ENCODE data around the gene POLR1A.
"Not testable (repeated sequence)": the region's sequence is repeated elsewhere in the genome, so short reads cannot be mapped to it uniquely, and the experiment has no call there.

POLR1A gene

DNA sequence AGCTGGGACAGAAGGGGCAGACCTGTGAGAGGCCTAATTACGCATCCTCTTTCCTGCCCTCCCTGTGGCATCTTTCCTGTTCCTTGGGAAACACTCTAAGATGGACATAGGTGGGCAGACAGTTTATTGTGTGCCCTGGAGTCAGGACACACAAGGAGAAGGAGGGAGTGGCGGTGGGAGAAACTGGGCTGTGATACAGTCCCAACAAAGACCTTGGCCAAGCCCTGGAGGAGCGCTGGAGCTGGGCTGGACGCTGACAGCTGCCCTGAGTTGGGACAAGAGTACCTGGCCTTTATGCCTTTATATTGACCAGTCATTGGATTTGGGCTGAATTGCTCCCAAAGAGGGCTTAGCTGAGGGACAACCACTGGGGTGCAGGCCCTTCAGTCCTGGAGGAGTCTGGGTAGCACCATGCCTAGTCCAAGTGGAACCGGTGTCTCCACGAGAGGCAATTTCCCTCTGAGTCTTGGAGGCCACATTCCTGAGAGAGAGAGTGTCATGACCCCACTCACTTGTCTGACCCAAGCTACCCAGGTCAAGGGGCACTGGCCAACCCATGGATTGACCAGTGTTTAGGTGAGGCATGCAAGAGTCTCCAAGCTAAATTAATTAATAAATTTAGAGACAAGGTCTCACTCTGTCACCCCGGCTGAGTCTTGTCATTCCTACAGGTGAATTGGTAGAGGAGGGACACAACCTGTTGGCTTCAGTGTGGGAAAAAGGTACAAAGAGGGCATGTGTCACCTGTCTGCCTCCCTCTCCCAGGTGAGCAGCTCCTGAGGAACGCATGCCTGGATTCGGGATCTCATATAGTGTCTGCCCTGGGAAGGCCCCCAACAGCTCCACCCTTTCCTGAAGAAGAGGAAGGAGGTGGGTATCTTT lies 109.8 kb downstream of the POLR1A start:
- DNase-seq, result no peak

DNA sequence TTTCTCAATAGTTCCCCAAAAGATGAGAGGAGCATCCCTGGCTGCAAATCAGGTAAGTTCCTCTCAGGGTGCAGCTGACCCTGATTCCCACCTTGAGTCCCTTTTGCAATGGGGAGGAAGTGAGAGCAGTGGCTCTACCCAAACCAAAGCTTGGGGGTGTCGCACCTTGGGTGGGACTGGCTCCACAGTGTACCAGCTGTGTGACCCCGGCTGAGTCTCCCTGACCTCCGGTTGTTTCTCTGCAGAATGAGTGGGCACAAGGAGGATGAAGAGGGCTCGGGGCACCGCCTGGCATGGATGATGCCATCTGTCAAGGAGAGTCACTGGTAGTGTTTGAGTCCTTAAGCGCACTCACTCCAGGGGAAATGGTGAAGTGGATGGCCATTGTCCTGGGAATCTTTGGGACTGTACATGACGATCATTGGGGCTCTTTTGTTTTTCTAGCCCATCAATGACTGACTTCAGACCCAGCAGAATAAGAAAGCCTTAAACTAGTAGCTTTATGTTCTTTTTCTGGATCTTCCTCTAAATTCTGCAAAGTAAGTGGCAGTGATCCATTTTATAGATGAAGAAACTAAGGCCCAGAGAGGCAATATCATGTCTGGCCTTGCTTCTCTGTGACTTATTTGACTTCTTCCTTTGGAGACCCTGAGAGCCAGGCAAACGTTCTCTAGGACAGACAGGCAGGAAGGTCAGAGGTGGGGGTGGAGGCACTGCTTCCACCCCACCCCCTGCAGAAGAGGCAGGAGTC lies 110.6 kb downstream of the POLR1A start:
- DNase-seq, result no peak

DNA sequence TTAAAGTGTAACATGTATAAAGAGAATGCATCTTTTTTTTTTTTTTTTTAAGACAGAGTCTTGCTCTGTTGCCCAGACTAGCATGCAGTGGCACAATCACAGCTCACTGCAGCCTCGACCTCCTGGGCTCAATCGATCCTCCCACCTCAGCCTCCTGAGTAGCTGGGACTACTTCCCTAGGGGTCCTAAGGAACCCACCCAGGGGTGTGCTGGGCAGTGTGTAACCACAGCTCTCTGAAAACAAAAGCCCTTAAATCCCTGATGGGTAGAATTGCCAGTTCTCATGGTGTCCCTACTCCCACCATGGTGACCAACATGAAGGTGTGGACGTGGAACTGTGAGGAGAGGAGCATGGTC lies 111.3 kb downstream of the POLR1A start:
- DNase-seq, result no peak

DNA sequence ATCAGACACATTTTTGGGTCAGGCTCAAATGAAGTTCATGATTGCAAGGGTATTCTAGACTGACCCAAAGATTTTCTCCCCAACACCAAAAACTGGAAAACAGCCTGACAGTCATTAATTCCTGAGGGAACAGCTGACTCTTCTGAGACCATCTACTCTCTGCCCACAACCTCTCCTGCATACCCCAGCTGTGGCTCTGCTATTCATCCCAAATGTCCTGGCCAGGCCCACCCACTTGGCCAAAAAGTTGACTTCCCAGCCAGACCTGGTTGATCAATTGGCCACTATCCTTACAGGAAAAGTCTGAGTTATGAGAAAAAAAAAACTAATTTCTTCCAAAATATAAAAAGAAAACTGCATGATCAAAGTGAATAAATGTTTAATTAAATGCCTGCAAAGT lies 113.1 kb downstream of the POLR1A start:
- DNase-seq, result no peak

DNA sequence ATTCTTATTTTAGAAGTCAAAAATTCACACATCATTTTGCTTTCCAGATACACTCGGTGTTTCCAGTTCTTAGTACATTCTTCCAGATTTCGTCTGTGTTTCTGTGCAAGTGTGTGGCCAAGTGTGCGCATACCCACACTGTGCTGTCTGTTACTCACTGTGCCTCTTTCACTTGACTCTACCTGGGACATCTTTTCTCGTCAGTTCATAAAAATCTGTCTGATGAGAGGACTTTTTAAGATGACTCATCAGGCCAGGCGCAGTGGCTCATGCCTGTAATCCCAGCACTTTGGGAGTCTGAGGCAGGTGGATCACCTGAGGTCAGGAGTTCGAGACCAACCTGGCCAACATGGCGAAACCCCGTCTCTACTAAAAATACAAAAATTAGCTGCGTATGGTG lies 113.6 kb downstream of the POLR1A start:
- not testable (repeated sequence) for DNase-seq

DNA sequence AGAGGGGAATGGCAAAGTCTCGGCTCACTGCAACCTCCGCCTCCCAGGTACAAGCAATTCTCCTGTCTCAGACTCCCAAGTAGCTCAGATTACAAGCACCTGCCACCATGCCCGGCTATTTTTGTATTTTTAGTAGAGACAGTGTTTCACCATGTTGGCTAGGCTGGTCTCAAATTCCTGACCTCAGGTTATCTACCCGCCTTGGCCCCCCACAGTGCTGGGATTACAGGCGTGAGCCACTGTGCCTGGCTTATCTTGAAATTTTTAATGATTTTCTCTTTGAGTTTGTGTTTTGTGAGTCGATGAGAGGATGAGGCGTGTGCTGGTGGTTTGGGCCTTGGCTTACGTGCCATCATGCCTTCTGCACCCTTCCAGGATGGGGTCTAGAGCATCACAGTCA lies 115.6 kb downstream of the POLR1A start:
- DNase-seq, result no peak

DNA sequence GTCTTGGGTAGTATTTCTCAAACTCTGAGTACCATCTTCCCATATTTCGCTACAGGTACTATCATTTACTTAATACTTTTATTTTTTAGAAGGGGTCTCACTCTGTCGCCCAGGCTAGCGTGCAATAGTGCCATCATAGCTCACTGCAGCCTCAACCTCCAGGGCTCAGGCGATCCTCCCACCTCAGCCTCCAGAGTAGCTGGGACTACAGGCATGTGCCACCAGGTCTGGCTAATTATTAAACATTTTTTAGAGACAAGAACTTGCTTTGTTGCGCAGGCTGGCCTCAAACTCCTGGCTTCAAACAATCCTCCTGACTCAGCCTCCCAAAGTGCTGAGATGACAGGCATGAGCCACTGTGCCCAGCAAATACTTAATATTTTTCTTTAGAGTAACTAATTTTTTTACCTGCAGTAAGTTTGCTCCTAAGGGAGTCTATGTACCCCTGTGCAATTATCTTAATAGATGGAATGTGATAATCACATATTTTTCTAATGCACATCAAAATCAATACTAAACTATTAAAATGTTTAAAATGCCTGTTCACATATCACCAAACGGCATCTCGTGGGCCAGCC lies 116.3 kb downstream of the POLR1A start:
- no peak for DNase-seq

DNA sequence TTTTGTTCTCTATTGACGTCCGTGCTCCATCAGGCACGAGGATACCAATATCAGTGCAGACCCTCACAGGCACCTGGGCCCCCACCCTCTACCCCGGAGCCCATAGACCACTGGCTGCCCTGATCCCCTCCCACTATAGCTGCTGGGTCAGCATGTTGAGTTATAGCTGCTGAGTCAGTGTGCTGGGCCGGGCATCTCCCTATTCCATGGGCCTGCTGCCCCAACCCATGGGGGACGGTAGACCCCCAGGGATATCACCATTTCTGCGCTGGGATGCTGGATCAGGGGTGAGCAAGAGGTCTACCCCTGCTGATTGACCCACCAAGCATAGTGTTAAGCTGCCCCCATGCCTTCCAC lies 116.8 kb downstream of the POLR1A start:
- DNase-seq, result no peak

DNA sequence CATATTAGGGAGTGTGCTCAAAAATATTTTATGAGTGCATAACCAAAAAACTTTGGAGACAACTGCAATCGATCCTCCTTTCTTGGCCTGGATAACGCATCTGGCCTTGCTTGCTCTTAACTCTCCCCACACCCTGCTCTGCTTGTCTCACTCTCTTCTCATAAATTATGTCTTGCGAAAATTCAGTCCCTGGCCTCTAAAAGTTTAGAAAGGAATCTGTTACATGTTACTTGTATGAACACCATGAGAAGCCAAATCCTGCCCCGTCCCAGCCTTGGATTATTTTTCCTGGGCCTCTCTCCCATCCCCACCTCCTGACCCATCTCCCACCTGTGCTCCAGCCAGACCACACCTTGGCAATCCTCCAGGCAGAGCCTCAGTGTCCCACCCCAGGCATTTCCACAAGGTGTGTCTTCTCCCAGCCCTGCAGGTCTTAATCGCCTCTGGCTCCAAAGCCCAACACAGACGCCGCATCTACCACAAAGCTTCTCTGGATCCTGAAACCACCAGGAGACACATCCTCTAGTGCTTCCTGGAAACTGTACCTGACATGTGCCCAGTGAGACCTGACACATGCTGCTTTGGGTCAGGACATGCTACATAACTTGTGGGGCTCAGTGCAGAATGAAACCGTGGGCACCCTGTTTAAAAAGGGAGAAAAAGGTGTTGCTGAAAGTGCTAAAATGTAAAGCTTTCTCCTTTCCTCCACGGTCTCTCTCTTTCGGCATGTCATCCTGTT lies 117.3 kb downstream of the POLR1A start:
- DNase-seq, result no peak

DNA sequence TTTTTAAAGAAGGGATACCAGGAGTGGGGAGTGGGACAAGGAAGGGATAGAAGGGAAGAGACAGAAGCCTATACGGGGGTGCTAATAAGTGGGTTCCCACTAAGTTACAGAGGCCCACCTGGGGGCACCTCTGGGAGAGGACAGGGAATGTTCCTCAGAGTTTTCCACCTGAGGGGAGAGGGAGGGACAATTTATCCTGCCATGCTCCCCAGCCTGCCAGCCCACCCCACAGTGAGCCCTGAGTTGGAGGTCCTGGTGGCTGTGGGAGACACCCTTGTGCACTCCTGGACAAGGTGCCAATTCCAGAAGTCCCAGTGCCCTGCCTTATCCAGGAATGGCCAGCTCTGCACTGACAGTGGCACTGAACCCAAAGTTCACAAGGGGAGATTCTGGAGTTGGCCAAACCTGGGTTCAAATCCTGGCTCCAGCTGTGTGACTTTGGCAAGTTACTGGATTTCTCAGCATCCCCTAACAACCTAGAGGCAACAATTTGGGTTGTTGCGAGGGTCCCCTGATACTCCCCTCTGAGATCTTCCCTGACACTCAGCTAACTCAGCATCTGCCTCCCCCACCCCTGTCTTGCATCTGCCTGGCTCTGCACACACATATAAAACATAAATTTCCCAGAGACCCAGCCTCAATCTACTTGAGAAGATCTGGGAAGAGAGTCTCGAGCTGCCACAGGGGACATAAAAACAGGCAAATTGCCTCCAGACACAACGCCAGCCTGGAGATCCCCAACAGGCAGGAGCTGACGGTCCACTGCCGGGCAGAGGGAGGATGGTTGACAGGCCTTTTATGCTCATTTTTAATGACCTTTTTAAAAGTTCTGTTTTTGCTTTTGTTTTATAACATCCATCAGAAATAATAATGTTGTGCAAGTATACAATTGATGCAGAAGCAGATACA lies 118.2 kb downstream of the POLR1A start:
- DNase-seq, result no peak

DNA sequence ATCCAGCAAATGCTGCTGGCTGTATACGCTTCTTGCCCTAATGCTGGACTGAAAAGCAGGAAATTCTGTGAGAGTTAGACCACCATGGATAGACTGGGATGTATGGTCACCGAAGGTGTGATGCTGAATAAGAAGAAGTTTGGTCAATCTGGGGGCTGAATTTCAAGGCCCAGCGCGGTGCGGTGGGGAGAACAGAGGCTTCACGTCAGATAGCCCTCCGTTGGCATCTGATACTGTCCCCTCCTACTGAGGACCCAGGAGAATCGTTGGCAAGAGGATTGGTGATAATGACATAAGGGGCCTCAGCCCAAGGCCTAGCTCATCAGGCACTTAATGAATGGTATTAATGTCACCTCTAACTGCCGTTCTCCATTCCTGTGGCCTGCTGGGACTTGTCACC lies 119.6 kb downstream of the POLR1A start:
- no peak for DNase-seq

DNA sequence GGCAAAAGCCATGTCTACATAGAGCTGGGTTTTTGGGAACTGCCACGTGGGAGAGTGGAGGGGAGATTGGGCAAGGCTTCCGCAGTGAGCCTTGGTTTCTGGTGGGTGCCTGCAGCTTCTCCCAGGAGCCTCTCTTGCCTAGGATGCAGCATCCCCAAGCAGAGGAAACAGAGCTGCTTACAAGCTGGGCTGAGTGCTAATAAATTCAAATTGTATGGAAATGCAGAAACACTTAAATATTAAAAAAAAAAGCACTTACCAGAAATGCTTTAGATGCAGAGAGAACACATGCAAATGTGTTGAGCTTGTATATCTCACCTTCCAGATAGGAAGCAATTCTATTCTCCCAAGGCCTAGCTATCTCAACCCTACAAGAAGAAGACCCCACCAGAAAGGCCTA lies 120.9 kb downstream of the POLR1A start:
- DNase-seq, result no peak

DNA sequence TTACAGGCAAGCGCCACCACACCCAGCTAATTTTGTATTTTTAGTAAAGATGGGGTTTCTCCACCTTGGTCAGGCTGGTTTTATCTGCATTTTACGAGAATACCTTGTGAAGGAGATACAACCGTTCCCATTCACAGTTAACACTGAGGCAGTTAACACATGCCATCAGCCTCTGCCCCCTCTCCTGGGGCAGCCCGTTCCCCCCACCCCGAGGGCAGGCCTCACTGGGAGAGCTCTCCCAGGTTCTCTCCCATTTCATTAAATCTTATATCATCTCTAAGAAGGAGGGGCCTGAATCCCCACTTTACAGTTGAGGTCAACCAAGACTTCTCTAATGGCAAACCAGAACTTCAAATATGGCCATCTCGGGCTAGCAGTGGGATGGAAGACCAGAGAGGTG lies 121.9 kb downstream of the POLR1A start:
- no peak for DNase-seq

DNA sequence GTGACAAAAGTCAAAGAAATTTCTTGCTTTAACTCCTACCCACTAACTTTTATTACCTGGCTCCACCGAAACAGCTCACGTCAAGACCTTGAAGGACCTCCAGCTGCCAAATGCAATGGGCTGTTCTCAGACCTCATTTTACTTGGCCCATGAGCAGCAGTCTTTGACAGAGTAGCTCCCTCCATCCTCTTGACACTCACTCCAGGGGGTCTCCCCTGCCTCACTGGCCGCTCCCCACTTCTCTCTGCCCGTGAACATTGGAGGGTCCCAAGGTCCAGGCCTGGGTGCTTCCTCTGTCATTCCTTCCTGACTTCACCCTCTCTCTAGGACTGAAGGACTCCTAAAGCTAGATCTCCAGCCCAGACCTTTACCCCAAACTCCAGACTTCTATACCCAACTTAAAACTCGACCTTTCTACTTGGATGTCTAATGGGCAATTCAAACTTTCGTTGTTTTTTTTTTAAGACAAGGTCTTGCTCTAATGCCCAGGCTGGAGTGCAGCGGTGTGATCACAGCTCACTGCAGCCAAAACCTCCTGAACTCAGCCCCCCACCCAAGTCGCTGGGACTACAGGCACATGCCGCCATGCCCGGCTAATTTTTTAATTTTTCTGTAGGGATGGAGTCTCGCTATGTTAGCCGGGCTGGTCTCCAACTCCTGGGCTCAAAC lies 124.0 kb downstream of the POLR1A start:
- no peak for DNase-seq

DNA sequence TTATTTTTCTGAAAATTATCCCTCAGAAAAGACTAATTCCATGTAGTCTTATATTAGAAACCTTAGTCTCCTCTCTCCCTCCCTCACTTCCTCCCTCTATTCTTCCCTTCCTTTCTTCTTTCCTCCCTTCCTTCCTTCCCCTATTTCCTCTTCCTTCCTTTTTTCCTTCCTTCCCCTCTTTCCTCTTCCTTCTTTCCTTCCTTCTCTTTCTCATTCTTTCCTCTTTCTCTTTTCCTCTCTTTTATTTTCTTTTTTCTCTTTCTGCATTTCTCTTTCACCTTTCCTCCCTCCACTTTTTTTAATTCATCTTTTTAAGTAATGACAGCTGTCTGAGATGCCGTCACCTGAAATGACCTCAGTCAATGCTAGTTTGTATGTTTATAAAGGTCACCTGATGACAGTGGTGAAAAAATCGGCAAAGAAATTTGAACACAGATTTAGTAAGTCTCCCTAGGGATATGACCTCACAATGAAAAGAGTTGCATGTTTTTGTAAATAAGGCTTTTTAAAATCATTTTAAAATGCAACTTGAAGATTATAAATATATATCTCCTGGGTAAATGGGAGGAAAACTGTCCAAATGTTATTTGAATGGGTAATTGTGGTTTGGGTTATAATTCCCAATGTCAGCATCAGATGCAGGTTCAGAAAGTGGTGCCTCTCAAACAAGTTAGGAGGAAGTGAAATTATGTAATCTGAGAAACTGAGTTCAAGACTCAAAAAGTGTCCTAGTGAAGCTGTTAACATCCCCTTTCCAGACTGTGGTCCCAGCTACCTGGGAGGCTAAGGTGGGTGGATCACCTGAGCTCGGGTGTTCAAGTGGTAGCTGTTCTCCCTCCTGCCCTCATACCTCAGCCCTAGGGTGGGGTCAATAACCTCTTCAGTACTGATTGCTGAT lies 126.6 kb downstream of the POLR1A start:
- no peak for DNase-seq

DNA sequence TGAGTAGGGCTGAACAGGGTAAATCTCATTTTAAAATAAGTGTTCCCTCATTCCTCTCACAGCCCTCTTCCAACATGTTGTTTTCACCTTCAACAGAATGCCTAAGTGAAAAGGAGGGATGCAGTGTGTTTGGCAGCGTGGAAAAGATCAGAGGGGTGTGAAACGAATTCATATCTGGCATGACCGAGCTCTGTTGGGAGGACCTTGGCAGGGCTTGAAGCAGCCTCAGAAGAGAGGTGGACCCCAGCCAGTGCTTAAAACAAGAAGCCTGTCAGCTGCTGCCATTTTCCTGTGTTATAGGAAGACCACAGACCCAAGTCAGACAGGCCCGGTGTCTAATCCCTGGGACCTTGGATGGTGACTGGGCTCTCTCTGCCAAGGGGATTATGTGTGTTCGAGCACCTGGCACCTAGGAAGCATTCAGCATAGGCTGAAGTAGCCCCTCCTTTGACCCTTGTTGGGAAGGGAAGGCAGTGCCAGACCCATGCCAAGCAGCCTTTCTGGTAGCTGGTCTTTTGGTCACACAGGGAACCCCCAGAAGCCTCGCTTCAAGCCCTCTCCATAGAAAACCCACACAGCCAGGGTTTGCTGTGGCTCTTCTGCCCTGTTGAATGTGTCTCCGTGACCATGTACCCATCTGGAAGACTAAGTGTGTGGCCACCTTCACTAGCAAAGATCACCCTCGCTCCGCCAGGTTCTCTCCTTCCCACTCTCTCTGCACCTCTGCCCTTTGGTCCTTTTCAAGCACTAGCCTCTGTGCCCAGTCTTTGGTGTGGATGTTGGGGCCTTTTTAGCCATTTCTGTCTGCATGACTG lies 129.4 kb downstream of the POLR1A start:
- no peak for DNase-seq

DNA sequence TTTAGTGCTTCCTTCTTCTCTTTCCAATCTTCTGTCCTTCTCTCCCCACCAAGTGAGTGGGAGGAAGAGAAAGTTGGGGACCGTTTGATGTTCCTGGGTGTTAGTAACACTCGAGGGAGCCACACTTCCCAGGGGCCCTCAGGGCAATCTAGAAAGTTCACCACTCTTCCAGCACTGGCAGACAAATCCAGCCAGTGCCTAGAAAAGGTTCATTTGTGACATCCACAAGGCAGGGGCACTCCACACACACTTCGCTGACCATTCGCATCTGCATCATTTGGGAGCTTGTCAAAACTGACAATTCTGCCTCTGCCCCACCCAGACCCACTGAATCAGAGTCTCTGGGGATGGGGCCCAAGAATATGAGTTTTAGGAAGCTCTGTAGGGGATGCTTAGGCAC lies 130.1 kb downstream of the POLR1A start:
- no peak for DNase-seq

DNA sequence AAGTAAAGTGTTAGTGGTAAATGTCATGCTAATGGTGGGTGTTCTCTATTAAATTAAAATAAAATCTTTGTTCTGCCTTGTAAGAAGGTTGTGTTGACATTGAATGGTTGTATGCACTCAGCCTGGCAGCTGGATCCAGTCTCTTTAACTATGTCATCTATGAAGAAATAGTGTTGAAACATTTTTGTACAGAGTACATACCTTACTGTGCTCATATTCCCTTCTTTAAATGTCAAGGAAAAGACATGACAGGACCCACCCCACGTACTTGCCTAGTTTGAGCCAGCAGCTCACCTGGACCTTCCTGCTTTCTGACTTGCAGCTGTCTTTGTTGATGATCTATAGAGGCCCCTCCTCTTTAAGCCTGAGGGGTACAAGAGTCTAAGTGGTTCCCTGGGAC lies 131.3 kb downstream of the POLR1A start:
- no peak for DNase-seq

DNA sequence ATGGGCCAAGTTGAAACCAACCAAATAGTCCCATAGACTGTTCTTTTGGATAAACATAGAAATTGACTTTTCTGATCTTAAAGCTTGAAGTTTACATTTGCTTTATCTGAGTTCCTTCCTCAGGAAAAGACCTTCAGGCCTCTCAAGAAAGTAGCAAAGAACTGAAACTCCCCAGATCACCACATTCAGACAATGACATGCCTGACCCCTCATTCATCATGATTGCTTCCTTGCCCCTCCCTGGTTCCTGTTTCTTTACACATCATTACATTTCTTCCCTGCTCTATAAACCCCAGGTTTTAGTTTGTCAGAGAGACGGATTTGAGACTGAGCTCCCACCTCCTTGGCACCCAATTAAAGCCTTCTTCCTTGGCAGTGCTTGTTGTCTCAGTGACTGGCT lies 133.3 kb downstream of the POLR1A start:
- DNase-seq, result no peak

DNA sequence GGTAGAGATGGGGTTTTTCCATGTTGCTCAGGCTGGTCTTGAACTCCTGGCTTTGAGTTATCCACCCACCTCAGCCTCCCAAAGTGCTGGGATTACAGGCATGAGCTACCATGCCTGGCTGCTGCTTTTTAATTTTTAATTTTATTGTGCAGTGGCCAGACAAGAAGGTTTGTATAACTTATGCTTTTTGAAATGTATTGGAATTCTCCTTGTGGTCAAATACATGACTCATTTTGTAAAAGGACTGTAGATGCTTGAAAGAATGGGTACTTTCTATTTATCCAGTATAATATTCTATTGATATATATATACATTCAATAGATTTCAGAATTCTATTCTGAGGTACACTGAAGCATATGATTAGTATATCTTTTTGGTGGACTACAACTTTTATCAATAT lies 134.3 kb downstream of the POLR1A start:
- DNase-seq, result no peak

Measured in NCI-H1930 (cell line).